Activated naive CD8-positive, alpha-beta T cell treated with anti-CD3 and anti-CD28 coated beads, Interleukin-2, amount 50 U/mL, for 24 hours (primary cell): ENCODE results near the gene CYB561.
A peak's percentile ranks its signal among the peaks of the same experiment; 100 is the strongest.

Experiments used
- ATAC-seq: fragments of 150-1000 bp; cut with Tn5 transposase; one replicate; pipeline ENCODE4 v1.10.0; 2021
- DNase-seq: peaks from one replicate; pipeline ENCODE4 v3.0.0; 2021
- H3K27ac Mint-ChIP-seq: one replicate; pipeline ENCODE4 v1.8.0; 2021; ENCODE audit warnings: mild to moderate bottlenecking, mixed read lengths
- H3K27me3 Mint-ChIP-seq: one replicate; pipeline ENCODE4 v1.8.0; 2021; ENCODE audit warnings: mixed read lengths
- H3K36me3 Mint-ChIP-seq: one replicate; pipeline ENCODE4 v1.8.0; 2021; ENCODE audit warnings: low read depth, mixed read lengths
- H3K4me1 Mint-ChIP-seq: one replicate; pipeline ENCODE4 v1.8.0; 2021; ENCODE audit warnings: mixed read lengths
- H3K4me3 Mint-ChIP-seq: one replicate; pipeline ENCODE4 v1.8.0; 2021; ENCODE audit warnings: mild to moderate bottlenecking, moderate library complexity, mixed read lengths
- H3K9me3 Mint-ChIP-seq: one replicate; pipeline ENCODE4 v1.8.0; 2021; ENCODE audit warnings: mixed read lengths

Gene CYB561

GRCh38 chr17:63445954-63446752, at the start of gene CYB561:
Gene CYB561 (minus strand): TSS chr17:63446306. CDS start chr17:63437547, 8,759 bp downstream.
- Mint-ChIP-seq H3K4me1 (peaks cover 25% of the 10 kb centered on the region), H3K36me3 (no peaks in the 10 kb centered on the region), H3K27me3 (peaks cover 6% of the 10 kb centered on the region), H3K27ac (peak within 1 kb of the TSS; percentile 73), H3K4me3 (peak within 1 kb of the TSS; percentile 63), H3K9me3 (no peaks in the 10 kb centered on the region)
- DNase-seq (peak; percentile 75), ATAC-seq (peak; percentile 42)

GRCh38 chr17:63495491-63495890, 49.4 kb upstream of the CYB561 start:
- DNase-seq = no peak
- Mint-ChIP-seq H3K36me3 (no peaks in the 10 kb centered on the region), H3K27ac (no peak overlapping the region), H3K4me3 (no peak overlapping the region), H3K27me3 (no peaks in the 10 kb centered on the region), H3K9me3 (no peaks in the 10 kb centered on the region), H3K4me1 (no peaks in the 10 kb centered on the region)
- ATAC-seq = no peak

- Mint-ChIP-seq H3K36me3 (no peaks in the 10 kb centered on the region), H3K4me1 (no peaks in the 10 kb centered on the region), H3K9me3 (no peaks in the 10 kb centered on the region), H3K27me3 (no peaks in the 10 kb centered on the region), H3K27ac (no peak overlapping the region), H3K4me3 (no peak overlapping the region)
- DNase-seq (no peak), ATAC-seq (no peak)
These were observed 48.3 kb upstream of the CYB561 start for GRCh38 chr17:63494300-63494928.

GRCh38 chr17:63493411-63493810, 47.3 kb upstream of the CYB561 start:
- Mint-ChIP-seq H3K4me3 (no peak overlapping the region), H3K36me3 (no peaks in the 10 kb centered on the region), H3K27me3 (no peaks in the 10 kb centered on the region), H3K27ac (no peak overlapping the region), H3K4me1 (no peaks in the 10 kb centered on the region), H3K9me3 (no peaks in the 10 kb centered on the region)
- no peak for DNase-seq
- ATAC-seq = no peak

GRCh38 chr17:63492940-63493339, 46.8 kb upstream of the CYB561 start:
- Mint-ChIP-seq H3K27ac (no peak overlapping the region), H3K27me3 (no peaks in the 10 kb centered on the region), H3K4me1 (no peaks in the 10 kb centered on the region), H3K36me3 (no peaks in the 10 kb centered on the region), H3K4me3 (no peak overlapping the region), H3K9me3 (no peaks in the 10 kb centered on the region)
- ATAC-seq (no peak), DNase-seq (no peak)

GRCh38 chr17:63491977-63492618, 46.0 kb upstream of the CYB561 start:
- Mint-ChIP-seq H3K4me1 (no peaks in the 10 kb centered on the region), H3K36me3 (no peaks in the 10 kb centered on the region), H3K27me3 (no peaks in the 10 kb centered on the region), H3K4me3 (no peak overlapping the region), H3K27ac (no peak overlapping the region), H3K9me3 (no peaks in the 10 kb centered on the region)
- ATAC-seq (no peak), DNase-seq (no peak)

GRCh38 chr17:63491413-63491812, 45.3 kb upstream of the CYB561 start:
- H3K36me3 Mint-ChIP-seq = no peaks in the 10 kb centered on the region
- H3K27me3 Mint-ChIP-seq = no peaks in the 10 kb centered on the region
- H3K27ac Mint-ChIP-seq = no peak overlapping the region
- no peaks in the 10 kb centered on the region for H3K4me1 Mint-ChIP-seq
- H3K9me3 Mint-ChIP-seq = no peaks in the 10 kb centered on the region
- H3K4me3 Mint-ChIP-seq = no peak overlapping the region
- ATAC-seq (no peak), DNase-seq (no peak)

- Mint-ChIP-seq H3K4me1 (no peaks in the 10 kb centered on the region), H3K36me3 (no peaks in the 10 kb centered on the region), H3K27me3 (no peaks in the 10 kb centered on the region), H3K4me3 (no peak overlapping the region), H3K9me3 (no peaks in the 10 kb centered on the region), H3K27ac (no peak overlapping the region)
- DNase-seq = no peak
- no peak for ATAC-seq
These were observed 44.8 kb upstream of the CYB561 start for GRCh38 chr17:63490858-63491400.

GRCh38 chr17:63490329-63490728, 44.2 kb upstream of the CYB561 start:
- Mint-ChIP-seq H3K9me3 (no peaks in the 10 kb centered on the region), H3K36me3 (no peaks in the 10 kb centered on the region), H3K27ac (no peak overlapping the region), H3K4me1 (no peaks in the 10 kb centered on the region), H3K27me3 (no peaks in the 10 kb centered on the region), H3K4me3 (no peak overlapping the region)
- no peak for DNase-seq
- no peak for ATAC-seq

GRCh38 chr17:63489291-63489690, 43.2 kb upstream of the CYB561 start:
- Mint-ChIP-seq H3K4me1 (no peaks in the 10 kb centered on the region), H3K27ac (no peak overlapping the region), H3K4me3 (no peak overlapping the region), H3K36me3 (no peaks in the 10 kb centered on the region), H3K27me3 (no peaks in the 10 kb centered on the region), H3K9me3 (no peaks in the 10 kb centered on the region)
- DNase-seq (no peak), ATAC-seq (no peak)

GRCh38 chr17:63488851-63489250, 42.7 kb upstream of the CYB561 start:
- H3K9me3 Mint-ChIP-seq = no peaks in the 10 kb centered on the region
- H3K36me3 Mint-ChIP-seq = no peaks in the 10 kb centered on the region
- H3K27ac Mint-ChIP-seq = no peak overlapping the region
- ATAC-seq (no peak), DNase-seq (no peak)
- no peak overlapping the region for H3K4me3 Mint-ChIP-seq
- H3K4me1 Mint-ChIP-seq = no peaks in the 10 kb centered on the region
- no peaks in the 10 kb centered on the region for H3K27me3 Mint-ChIP-seq

- no peak overlapping the region for H3K27ac Mint-ChIP-seq
These were observed 40.9 kb upstream of the CYB561 start for GRCh38 chr17:63487014-63487339.

GRCh38 chr17:63486317-63487013, 40.4 kb upstream of the CYB561 start:
- Mint-ChIP-seq H3K9me3 (no peaks in the 10 kb centered on the region), H3K4me3 (no peak overlapping the region), H3K27ac (no peak overlapping the region), H3K4me1 (no peaks in the 10 kb centered on the region), H3K36me3 (no peaks in the 10 kb centered on the region), H3K27me3 (no peaks in the 10 kb centered on the region)
- ATAC-seq (no peak), DNase-seq (no peak)

More at GRCh38 chr17:63487014-63487339, 40.9 kb upstream of the CYB561 start:
- Mint-ChIP-seq H3K4me3 (no peak overlapping the region), H3K4me1 (no peaks in the 10 kb centered on the region), H3K36me3 (no peaks in the 10 kb centered on the region), H3K27me3 (no peaks in the 10 kb centered on the region), H3K9me3 (no peaks in the 10 kb centered on the region)
- DNase-seq (no peak), ATAC-seq (no peak)

- Mint-ChIP-seq H3K4me3 (no peak overlapping the region), H3K9me3 (no peaks in the 10 kb centered on the region), H3K27me3 (peaks cover 3% of the 10 kb centered on the region), H3K27ac (no peak overlapping the region), H3K4me1 (no peaks in the 10 kb centered on the region), H3K36me3 (no peaks in the 10 kb centered on the region)
- DNase-seq (no peak), ATAC-seq (no peak)
These were observed 37.8 kb upstream of the CYB561 start for GRCh38 chr17:63483655-63484575.
